IMR-90 (cell line): Measurements from ENCODE around the gene ANKRD11. TPM values are rescaled to one million over a fixed set of nuclear protein-coding genes. Genes with fewer than 3 reads are reported as not detected.

Experiments used
- ATAC-seq: fragments of 200-7000 bp; cut with Tn5 transposase; 2 replicates; pipeline ENCODE4 v1.9.1; 2020; ENCODE audit warnings: low read depth, mild to moderate bottlenecking, moderate library complexity
- BruUV-seq: library from RNA; stranded (reverse); fragments of 400-500 nt; replicated peaks from 2 replicates; lab custom pipeline; 2021; lab: Mats Ljungman, UMichigan
- CTCF ChIA-PET: fragments of 300-600 bp; formaldehyde crosslinking; extraction: SDS; loops from one replicate; lab custom pipeline; 2021; ENCODE audit warnings: antibody characterized with exemption; lab: Yijun Ruan, JAX
- POLR2A ChIA-PET: fragments of 300-600 bp; sonication (Branson Sonifier 250); formaldehyde crosslinking; loops from one replicate; lab custom pipeline; 2022; ENCODE audit warnings: antibody characterized with exemption; ENCODE audit not compliant: unreplicated experiment; lab: Charles Lee
- DNase-seq: peaks from one replicate; pipeline ENCODE4 v3.0.0; 2013
- H2AFZ ChIP-seq: replicated peaks from 2 replicates; pipeline ENCODE3; 2013; ENCODE audit warnings: low read length, mild to moderate bottlenecking; ENCODE audit not compliant: poor library complexity
- H2AK5ac ChIP-seq: 2 replicates; pipeline ENCODE4 v1.6.1; 2013; ENCODE audit warnings: low read depth, low read length, inconsistent platforms
- H2AK9ac ChIP-seq: replicated peaks from 2 replicates; pipeline ENCODE3; 2013; ENCODE audit warnings: mild to moderate bottlenecking, low read depth, low read length, moderate library complexity; ENCODE audit not compliant: poor library complexity
- H2BK120ac ChIP-seq: 2 replicates; pipeline ENCODE4 v1.6.1; 2013; ENCODE audit warnings: low read depth, low read length, inconsistent platforms
- H2BK15ac ChIP-seq: 3 replicates; pipeline ENCODE4 v1.6.1; 2013; ENCODE audit warnings: low read depth, low read length, inconsistent platforms
- H2BK20ac ChIP-seq: 2 replicates; pipeline ENCODE4 v1.6.1; 2013; ENCODE audit warnings: low read depth, mild to moderate bottlenecking, inconsistent platforms, low read length, moderate library complexity
- H2BK5ac ChIP-seq: 2 replicates; pipeline ENCODE4 v1.6.1; 2013; ENCODE audit warnings: mild to moderate bottlenecking, low read depth, low read length, inconsistent platforms; ENCODE audit not compliant: poor library complexity, severe bottlenecking
- H3K14ac ChIP-seq: replicated peaks from 2 replicates; pipeline ENCODE4 v1.6.1; 2013; ENCODE audit warnings: low read depth, low read length, inconsistent platforms
- H3K18ac ChIP-seq: 2 replicates; pipeline ENCODE4 v1.6.1; 2013; ENCODE audit warnings: low read depth, low read length, control low read depth
- H3K23ac ChIP-seq: 2 replicates; pipeline ENCODE4 v1.6.1; 2013; ENCODE audit warnings: low read depth, low read length, inconsistent platforms
- H3K27ac ChIP-seq: 2 replicates; pipeline ENCODE4 v1.5.1; 2013; ENCODE audit warnings: mild to moderate bottlenecking, control low read depth, low read length; ENCODE audit not compliant: insufficient read depth
- H3K27me3 ChIP-seq: 2 replicates; pipeline ENCODE4 v1.6.1; 2013; ENCODE audit warnings: low read length; ENCODE audit not compliant: control insufficient read depth, insufficient read depth
- H3K36me3 ChIP-seq: 2 replicates; pipeline ENCODE4 v1.6.1; 2013; ENCODE audit warnings: low read length, mixed read lengths; ENCODE audit not compliant: control insufficient read depth, insufficient read depth
- H3K4ac ChIP-seq: 2 replicates; pipeline ENCODE4 v1.6.1; 2013; ENCODE audit warnings: low read depth, low read length, inconsistent platforms
- H3K4me1 ChIP-seq: 2 replicates; pipeline ENCODE4 v1.6.1; 2013; ENCODE audit warnings: low read length, mixed read lengths; ENCODE audit not compliant: control insufficient read depth, insufficient read depth
- H3K4me2 ChIP-seq: 2 replicates; pipeline ENCODE4 v1.6.1; 2013; ENCODE audit warnings: low read depth, mild to moderate bottlenecking, control low read depth, low read length, moderate library complexity
- H3K4me3 ChIP-seq: 2 replicates; pipeline ENCODE4 v1.5.1; 2013; ENCODE audit warnings: low read depth, mild to moderate bottlenecking, control low read depth, low read length, moderate library complexity; ENCODE audit not compliant: insufficient read depth
- H3K56ac ChIP-seq: 2 replicates; pipeline ENCODE4 v1.6.1; 2013; ENCODE audit warnings: low read length, inconsistent platforms; ENCODE audit not compliant: insufficient read depth; ENCODE audit errors: extremely low read depth
- H3K79me1 ChIP-seq, 2 experiments: 2 replicates each; pipeline ENCODE4 v1.6.1; 2013; ENCODE audit warnings: low read length in 2 of 2, inconsistent platforms in 1 of 2, low read depth in 1 of 2
- H3K9ac ChIP-seq: 2 replicates; pipeline ENCODE4 v1.6.1; 2013; ENCODE audit warnings: low read depth, low read length, control low read depth
- H3K9me1 ChIP-seq: 2 replicates; pipeline ENCODE4 v1.6.1; 2013; ENCODE audit warnings: low read length, inconsistent platforms; ENCODE audit not compliant: insufficient read depth
- H3K9me3 ChIP-seq: 2 replicates; pipeline ENCODE4 v1.6.1; 2013; ENCODE audit warnings: low read length; ENCODE audit not compliant: control insufficient read depth, insufficient read depth
- H4K20me1 ChIP-seq: 2 replicates; pipeline ENCODE4 v1.6.1; 2013; ENCODE audit warnings: low read length, inconsistent platforms; ENCODE audit not compliant: insufficient read depth
- H4K5ac ChIP-seq: 2 replicates; pipeline ENCODE4 v1.6.1; 2013; ENCODE audit warnings: mild to moderate bottlenecking, low read depth, low read length, control low read depth
- H4K8ac ChIP-seq, 2 experiments: 2 replicates each; pipeline ENCODE4 v1.6.1; 2013; ENCODE audit warnings: low read depth in 2 of 2, low read length in 2 of 2, control low read depth in 1 of 2, inconsistent platforms in 1 of 2
- H4K91ac ChIP-seq: 2 replicates; pipeline ENCODE4 v1.6.1; 2013; ENCODE audit warnings: low read depth, low read length, inconsistent platforms; ENCODE audit not compliant: insufficient read depth
- CEBPB ChIP-seq: IDR thresholded peaks from 2 replicates; pipeline ENCODE4 v1.6.1; 2012; ENCODE audit warnings: low read depth, low read length, improper control_type of control experiment
- CHD1 ChIP-seq: IDR thresholded peaks from 2 replicates; pipeline ENCODE4 v1.6.1; 2012; ENCODE audit warnings: low read depth, low read length, improper control_type of control experiment
- CTCF ChIP-seq: conservative IDR thresholded peaks from 2 replicates; pipeline ENCODE4 v1.5.1; 2012; ENCODE audit warnings: mild to moderate bottlenecking, low read depth, low read length, improper control_type of control experiment
- ELK1 ChIP-seq: fragments of 150-350 bp; IDR thresholded peaks from 2 replicates; pipeline ENCODE4 v1.6.1; 2016; ENCODE audit warnings: low read depth, mild to moderate bottlenecking, low read length, moderate library complexity, borderline replicate concordance
- FOS ChIP-seq: fragments of 150-350 bp; IDR thresholded peaks from 2 replicates; pipeline ENCODE4 v1.6.1; 2016; ENCODE audit warnings: low read depth, low read length
- MAFK ChIP-seq: IDR thresholded peaks from 2 replicates; pipeline ENCODE4 v1.6.1; 2012; ENCODE audit warnings: low read depth, low read length, improper control_type of control experiment
- MAZ ChIP-seq: IDR thresholded peaks from 2 replicates; pipeline ENCODE4 v1.6.1; 2012; ENCODE audit warnings: low read depth, mild to moderate bottlenecking, low read length, improper control_type of control experiment, moderate library complexity, borderline replicate concordance
- NFE2L2 ChIP-seq: fragments of 150-350 bp; IDR thresholded peaks from 2 replicates; pipeline ENCODE4 v1.6.1; 2016; ENCODE audit warnings: low read depth, mild to moderate bottlenecking, low read length
- POLR2A ChIP-seq: IDR thresholded peaks from 2 replicates; pipeline ENCODE4 v1.6.1; 2012; ENCODE audit warnings: mild to moderate bottlenecking, low read depth, low read length
- RAD21 ChIP-seq: IDR thresholded peaks from 2 replicates; pipeline ENCODE4 v1.6.1; 2012; ENCODE audit warnings: low read length, improper control_type of control experiment
- RCOR1 ChIP-seq: IDR thresholded peaks from 2 replicates; pipeline ENCODE4 v1.6.1; 2012; ENCODE audit warnings: mild to moderate bottlenecking, low read length, improper control_type of control experiment; ENCODE audit not compliant: insufficient replicate concordance
- RFX5 ChIP-seq: IDR thresholded peaks from 2 replicates; pipeline ENCODE4 v1.8.0; 2012; ENCODE audit warnings: low read depth, mild to moderate bottlenecking, low read length, moderate library complexity
- SMC3 ChIP-seq: fragments of 150-350 bp; IDR thresholded peaks from 2 replicates; pipeline ENCODE4 v1.6.1; 2016; ENCODE audit warnings: low read depth, mild to moderate bottlenecking, antibody characterized with exemption, low read length, moderate library complexity
- USF2 ChIP-seq: fragments of 150-350 bp; IDR thresholded peaks from 2 replicates; pipeline ENCODE4 v1.6.1; 2017; ENCODE audit warnings: mild to moderate bottlenecking, antibody characterized with exemption, low read length, low read depth
- WGBS, 2 experiments: methylation state at CpG; one replicate each; pipeline versions ENCODE4 v1.1.5 to v1.1.7; 2013; ENCODE audit warnings: missing lambda C conversion rate in 2 of 2; ENCODE audit not compliant: insufficient read length in 1 of 2; ENCODE audit errors: extremely low coverage in 2 of 2; 5-methylcytosine and 5-hydroxymethylcytosine counted together
- dilution Hi-C: fragments of 300-500 bp; cut with HindIII; formaldehyde crosslinking; loops from one replicate; pipeline ENCODE4 v1.14.3; 2018; ENCODE audit warnings: low sequenced_read_pairs; ENCODE audit not compliant: unreplicated experiment
- in situ Hi-C: fragments of 300-500 bp; cut with MboI; formaldehyde crosslinking; loops from 3 replicates; pipeline ENCODE4 v1.14.3; 2019; ENCODE audit warnings: low sequenced_read_pairs, inconsistent platforms, mixed read lengths
- intact Hi-C: fragments of 100-400 bp; cut with micrococcal nuclease; formaldehyde crosslinking; loops from 2 replicates; pipeline ENCODE4 v1.10.0; 2022
- polyA plus RNA-seq, 3 experiments: library from polyadenylated mRNA; depleted of rRNA; stranded (reverse); fragments of >200 nt; gene quantifications; 2 replicates each; pipeline ENCODE4 v1.2.3, GENCODE V29; 2012; ENCODE audit warnings: low replicate concordance in 1 of 3
- total RNA-seq: library from RNA; depleted of rRNA; stranded (reverse); fragments of >200 nt; gene quantifications from 2 replicates; pipeline ENCODE4 v1.2.3, GENCODE V29; 2012

Gene ANKRD11
- total and polyA plus RNA-seq, 2 of the 4 experiments (the other 2 are of a cell fraction), result 46.8 to 71.9 TPM

GRCh38 chr16:89275837-89276720, 214.3 kb downstream of the ANKRD11 start:
- no peaks in the 10 kb centered on the region for H3K9me3 ChIP-seq
- no peaks in the 10 kb centered on the region; the same call in 1 of the 2 replicates for H3K9me1 ChIP-seq
- no peak overlapping the region for H2BK20ac ChIP-seq
- no peak overlapping the region for H2BK15ac ChIP-seq
- in situ Hi-C loops (no loop called here), intact Hi-C loops (no loop called here), dilution Hi-C loops (no loop called here)
- no peaks in the 10 kb centered on the region for H3K4me1 ChIP-seq
- no peak overlapping the region for H3K4me3 ChIP-seq
- H3K27me3 ChIP-seq, result no peaks in the 10 kb centered on the region
- H4K5ac ChIP-seq, result no peak overlapping the region
- H3K36me3 ChIP-seq, result peaks cover 77% of the 10 kb centered on the region
- no peak overlapping the region for H3K4me2 ChIP-seq
- H2BK120ac ChIP-seq, result no peak overlapping the region
- no TSS peak for BruUV-seq
- no peak overlapping the region for H3K56ac ChIP-seq
- no peak overlapping the region for H2BK5ac ChIP-seq
- H3K9ac ChIP-seq, result no peak overlapping the region
- TF ChIP-seq CHD1, result no peak
- TF ChIP-seq FOS, result no peak
- TF ChIP-seq CTCF, result no peak
- TF ChIP-seq RCOR1, result no peak
- no peak for TF ChIP-seq CEBPB
- no peak for TF ChIP-seq NFE2L2
- no peak for TF ChIP-seq MAZ
- TF ChIP-seq SMC3, result no peak
- TF ChIP-seq MAFK, result no peak
- TF ChIP-seq ELK1, result no peak
- TF ChIP-seq USF2, result no peak
- TF ChIP-seq RFX5, result no peak
- no peak for TF ChIP-seq RAD21
- TF ChIP-seq POLR2A, result no peak
- H2AK5ac ChIP-seq, result no peak overlapping the region
- H3K14ac ChIP-seq, result no peak overlapping the region
- H4K8ac ChIP-seq, result no peak overlapping the region
- POLR2A ChIA-PET, result interaction anchor here (0.5 to 0.6 kb wide), 2 partner anchors 10 to 35 kb away, joined by 4 to 7 read pairs; no protein-coding TSS in a partner anchor
- DNase-seq (no peak), ATAC-seq (no peak)
- H3K27ac ChIP-seq, result no peak overlapping the region
- H3K23ac ChIP-seq, result no peak overlapping the region
- no peak overlapping the region for H3K18ac ChIP-seq
- no peak overlapping the region for H2AK9ac ChIP-seq
- H4K20me1 ChIP-seq, result peaks cover 37% of the 10 kb centered on the region
- no peak overlapping the region for H2AFZ ChIP-seq
- H3K4ac ChIP-seq, result no peak overlapping the region
- peaks cover 17 to 54% of the 10 kb centered on the region in 2 experiments for H3K79me1 ChIP-seq
- 93% methylated on average over 25 of the region's 39 CpGs; no CpG with 5 or more reads in 1 of the 2 experiments for WGBS, 2 experiments
- CTCF ChIA-PET, result no interaction called here
- H4K91ac ChIP-seq, result no peak overlapping the region
